Gastrocnemius medialis (tissue), 4 donors: Measurements from ENCODE around the gene LRRC15.

Source experiments
- POLR2A ChIP-seq, 2 donors: fragments of 450-650 bp; IDR thresholded peaks; one replicate each; pipeline ENCODE4 v1.6.1; 2017; ENCODE audit warnings: antibody characterized with exemption in 2 of 2, mild to moderate bottlenecking in 2 of 2, moderate library complexity in 2 of 2
- TF ChIP-seq, protein P1 (sequence below), 5 experiments: fragments of 450-650 bp in 3 of 5; fragments of 200-600 bp in 2 of 5; sonication (generic) in 2 of 5; IDR thresholded peaks in 4 of 5; conservative IDR thresholded peaks in 1 of 5; 1 replicate in 4 of 5; 2 replicates in 1 of 5; pipeline ENCODE4 v1.5.1; 2016 to 2019; ENCODE audit warnings: antibody characterized with exemption in 5 of 5, mild to moderate bottlenecking in 3 of 5, moderate library complexity in 3 of 5

DNA sequence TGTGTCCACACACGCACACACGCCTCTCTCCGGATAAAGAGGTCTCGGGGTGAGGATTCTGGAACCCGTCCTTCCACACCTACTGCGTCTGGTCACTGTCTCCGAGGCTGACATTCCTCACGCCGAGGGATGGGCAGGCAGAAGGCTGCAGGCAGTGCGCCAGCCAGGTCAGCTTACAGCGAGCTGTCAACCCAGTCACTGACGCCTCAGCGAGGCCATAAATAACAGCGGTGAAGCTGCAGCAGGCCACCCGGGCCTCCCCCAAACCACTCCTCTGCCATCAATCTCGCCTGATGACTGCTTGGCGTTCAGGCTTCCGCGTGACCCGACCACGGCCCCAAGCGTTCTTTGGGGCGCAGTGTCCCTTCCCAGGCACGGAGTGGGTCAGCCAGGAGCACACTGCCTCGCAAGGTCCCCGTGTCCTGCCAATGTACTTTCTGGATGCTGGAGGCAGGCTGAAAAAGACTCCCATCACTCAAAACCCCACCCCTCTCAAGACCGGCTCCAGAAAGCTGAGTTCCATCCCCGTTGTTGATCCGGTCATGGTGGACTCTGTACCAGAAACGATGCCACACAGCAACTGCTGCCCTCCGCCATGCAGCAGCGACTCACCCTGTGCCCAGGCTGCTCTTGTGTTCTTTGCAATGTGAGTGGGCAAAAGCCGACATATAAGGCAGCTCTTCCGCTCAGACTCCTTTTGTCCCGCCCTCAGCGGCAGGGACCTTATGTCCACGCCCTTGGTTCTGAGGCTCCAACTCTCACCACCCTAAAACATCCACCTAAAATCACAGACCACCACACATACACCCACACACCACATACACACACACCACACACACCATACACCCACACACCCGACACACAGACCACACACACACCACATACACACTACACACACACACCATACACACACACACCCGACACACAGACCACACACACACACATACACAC, 45.5 kb downstream of the LRRC15 start:
- TF ChIP-seq, protein P1, sequence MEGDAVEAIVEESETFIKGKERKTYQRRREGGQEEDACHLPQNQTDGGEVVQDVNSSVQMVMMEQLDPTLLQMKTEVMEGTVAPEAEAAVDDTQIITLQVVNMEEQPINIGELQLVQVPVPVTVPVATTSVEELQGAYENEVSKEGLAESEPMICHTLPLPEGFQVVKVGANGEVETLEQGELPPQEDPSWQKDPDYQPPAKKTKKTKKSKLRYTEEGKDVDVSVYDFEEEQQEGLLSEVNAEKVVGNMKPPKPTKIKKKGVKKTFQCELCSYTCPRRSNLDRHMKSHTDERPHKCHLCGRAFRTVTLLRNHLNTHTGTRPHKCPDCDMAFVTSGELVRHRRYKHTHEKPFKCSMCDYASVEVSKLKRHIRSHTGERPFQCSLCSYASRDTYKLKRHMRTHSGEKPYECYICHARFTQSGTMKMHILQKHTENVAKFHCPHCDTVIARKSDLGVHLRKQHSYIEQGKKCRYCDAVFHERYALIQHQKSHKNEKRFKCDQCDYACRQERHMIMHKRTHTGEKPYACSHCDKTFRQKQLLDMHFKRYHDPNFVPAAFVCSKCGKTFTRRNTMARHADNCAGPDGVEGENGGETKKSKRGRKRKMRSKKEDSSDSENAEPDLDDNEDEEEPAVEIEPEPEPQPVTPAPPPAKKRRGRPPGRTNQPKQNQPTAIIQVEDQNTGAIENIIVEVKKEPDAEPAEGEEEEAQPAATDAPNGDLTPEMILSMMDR (IDR thresholded peaks at IDR 0.05 in 4 of 5, conservative IDR thresholded peaks at IDR 0.05 in 1 of 5), result no peak
- peak; percentile 24 to 33 for TF ChIP-seq POLR2A (IDR thresholded peaks at IDR 0.05)
